NCI-H2107 (cell line): ENCODE results near the gene SCOC.

Experiments
- DNase-seq: peaks from one replicate; lab custom pipeline; 2025; lab: John Stamatoyannopoulos, UW

The SCOC gene

GRCh38 chr4:140373328-140374129 lies at the start of gene SCOC:
Gene SCOC (plus strand): TSS chr4:140373646. CDS start chr4:140379171, 5,525 bp downstream.
- peak; percentile 85 for DNase-seq

- no peak for DNase-seq
Measured at GRCh38 chr4:140326395-140326993, 47.0 kb upstream of the SCOC start.

DNA sequence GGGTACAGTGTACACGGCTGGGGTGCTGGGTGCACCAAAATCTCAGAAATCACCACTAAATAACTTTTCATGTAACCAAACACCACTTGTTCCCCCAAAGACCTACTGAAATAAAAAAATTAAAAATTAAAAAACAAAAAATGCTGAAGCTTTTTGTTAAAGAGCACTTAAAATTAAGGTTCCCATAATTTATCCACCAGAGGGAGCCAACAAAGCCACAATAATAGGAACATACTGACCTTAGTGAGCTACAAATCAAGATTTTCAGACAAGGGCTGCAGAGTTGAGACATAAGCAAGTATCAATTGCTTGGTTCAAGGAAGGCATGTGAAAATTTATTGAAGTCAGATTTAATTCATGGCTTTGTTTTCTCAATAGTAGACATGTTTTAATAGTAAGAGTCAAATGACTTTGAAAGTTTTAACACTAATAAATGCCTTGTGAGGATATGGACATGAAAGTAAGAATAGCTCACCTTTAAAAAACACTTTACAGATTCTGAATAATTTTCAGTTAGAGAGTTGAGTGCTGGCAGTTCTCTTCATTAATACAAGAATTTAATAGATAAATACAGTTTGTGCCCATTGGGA lies 43.0 kb upstream of the SCOC start:
- DNase-seq: no peak

DNA sequence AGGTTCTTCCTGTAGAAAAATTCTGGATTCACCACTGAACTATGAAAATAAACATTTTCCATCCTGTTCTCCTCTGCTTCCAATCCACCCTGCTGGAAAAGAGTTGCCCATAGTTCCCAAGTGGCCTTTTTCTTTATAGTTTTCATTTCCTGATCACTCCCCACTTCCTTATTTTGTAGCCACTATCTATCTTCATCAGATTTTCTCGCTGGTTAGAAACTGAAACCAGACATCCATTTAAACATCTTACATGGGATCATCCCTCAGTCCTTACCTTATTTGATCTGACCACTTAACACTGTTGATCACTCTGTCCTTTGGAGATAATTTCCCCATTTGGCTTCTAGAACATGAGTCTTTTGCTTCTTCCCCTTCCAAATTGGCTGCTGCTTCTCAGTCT lies 42.2 kb upstream of the SCOC start:
- DNase-seq: no peak

- DNase-seq: no peak
Measured at GRCh38 chr4:140331876-140332275, 41.6 kb upstream of the SCOC start.

- no peak for DNase-seq
Measured at GRCh38 chr4:140332734-140333133, 40.7 kb upstream of the SCOC start.

DNA sequence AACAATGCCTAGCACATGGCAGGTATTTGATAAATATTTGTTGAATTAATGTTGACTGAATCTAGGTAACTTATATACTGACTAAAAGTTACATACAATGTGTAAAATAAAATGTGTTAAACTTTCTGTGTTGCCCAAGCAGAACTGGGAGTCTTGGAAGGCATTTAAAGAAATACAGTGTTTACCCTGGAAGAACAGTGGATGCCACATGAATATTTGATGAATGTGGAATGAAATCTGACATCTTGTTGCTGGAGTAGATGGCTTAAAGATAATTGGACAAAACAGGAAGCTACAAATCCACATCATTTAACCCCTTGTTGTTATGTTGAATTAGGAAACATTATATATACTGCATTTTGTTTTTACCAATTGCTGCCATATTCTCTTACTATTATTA lies 39.9 kb upstream of the SCOC start:
- no peak for DNase-seq

DNA sequence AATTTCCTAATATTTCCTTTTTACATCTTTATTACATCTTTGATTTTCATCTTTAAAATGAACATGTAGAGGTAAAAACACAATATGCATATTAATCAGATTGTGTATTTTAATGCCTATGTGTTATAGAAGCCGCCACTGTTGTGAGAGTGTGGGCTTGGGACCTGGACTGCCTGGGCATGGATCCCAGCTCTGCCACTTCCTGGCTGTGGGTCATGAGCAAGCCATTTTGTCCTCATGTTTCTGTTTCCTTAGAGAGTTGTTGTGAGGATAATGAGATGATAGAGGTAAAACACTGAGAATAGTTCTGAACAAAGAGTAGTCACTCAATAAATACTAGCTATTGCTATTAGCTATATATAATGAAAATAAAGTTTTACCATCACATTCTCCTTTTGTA lies 38.4 kb upstream of the SCOC start:
- no peak for DNase-seq

- DNase-seq: no peak
Measured at GRCh38 chr4:140336730-140337129, 36.7 kb upstream of the SCOC start.

DNA sequence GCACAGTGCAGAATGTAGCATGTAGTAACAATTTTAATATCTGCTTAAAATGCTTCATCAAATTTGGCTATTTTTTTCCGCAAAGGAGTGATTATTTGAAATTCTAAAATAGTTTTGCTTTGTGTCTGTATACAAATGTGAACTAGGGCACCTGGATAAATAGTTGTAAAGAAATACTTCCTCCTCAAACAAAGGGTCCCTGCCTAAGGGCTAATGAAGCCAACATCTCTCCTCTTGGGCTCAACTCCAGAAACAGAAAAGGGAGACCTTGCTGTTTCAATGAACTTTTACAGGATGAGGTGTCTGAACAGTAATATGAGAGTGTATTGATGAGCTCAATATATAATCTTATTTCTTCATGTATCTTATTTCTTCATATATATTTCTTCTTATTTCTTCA lies 30.8 kb upstream of the SCOC start:
- DNase-seq: no peak

DNA sequence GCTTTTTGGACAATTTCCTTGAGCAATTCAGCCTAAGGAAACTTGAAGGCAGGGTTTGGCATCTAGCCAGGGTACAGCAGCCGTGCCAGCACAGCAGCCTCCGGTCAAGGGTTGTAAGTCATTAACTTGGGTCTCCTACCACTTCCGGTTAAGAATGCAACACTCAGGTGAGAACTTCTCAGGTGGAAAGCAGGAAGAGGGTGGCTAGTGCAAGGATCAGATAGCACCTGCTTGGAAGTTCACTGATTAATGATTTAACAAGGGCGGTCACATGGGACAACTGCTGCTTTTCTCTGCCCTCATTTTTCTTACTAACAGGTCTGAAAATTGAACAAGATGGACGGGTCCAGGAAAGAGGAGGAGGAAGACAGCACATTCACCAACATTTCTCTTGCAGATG lies 30.1 kb upstream of the SCOC start:
- DNase-seq: no peak

GRCh38 chr4:140344101-140344500 lies 29.3 kb upstream of the SCOC start:
- DNase-seq: no peak

- DNase-seq: no peak
Measured at GRCh38 chr4:140344621-140345020, 28.8 kb upstream of the SCOC start.

DNA sequence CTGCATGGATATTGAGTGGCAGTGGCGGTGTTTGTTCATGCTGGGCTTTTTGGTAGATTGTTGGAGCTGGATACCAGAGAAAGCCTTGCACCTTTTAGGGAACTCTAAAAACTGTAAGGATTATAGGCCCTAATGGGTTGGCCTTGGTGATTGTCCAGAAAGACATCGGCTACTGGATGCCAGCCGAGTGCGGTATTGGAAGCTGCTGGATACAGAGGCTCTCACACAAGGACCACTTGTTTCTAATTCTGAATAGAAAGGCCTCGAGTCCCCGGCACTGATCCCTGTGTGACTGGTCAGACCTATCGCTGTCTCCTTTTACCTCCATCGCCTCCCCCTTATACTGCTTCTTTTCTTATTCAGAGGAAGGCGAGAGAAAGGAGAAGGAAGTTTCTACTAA lies 27.3 kb upstream of the SCOC start:
- DNase-seq: no peak

DNA sequence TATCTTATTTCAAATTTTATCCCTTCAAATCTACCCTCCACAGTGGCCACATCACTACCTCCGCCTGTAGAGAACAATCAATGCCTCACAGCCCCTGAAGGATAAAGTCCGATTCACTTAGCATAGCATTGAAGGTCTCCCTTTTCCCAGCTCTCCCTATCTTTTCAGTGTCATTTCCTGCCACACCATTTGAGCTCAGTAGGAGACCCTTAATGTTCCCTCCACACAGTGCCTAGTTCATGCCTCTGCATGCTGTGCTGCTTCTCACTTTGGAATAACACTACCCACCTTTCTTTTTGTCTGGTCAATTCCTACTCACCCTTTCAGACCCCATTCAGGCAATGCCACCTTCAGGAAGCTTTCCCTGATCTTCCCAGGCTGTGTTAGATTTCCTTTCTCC lies 23.6 kb upstream of the SCOC start:
- no peak for DNase-seq

DNA sequence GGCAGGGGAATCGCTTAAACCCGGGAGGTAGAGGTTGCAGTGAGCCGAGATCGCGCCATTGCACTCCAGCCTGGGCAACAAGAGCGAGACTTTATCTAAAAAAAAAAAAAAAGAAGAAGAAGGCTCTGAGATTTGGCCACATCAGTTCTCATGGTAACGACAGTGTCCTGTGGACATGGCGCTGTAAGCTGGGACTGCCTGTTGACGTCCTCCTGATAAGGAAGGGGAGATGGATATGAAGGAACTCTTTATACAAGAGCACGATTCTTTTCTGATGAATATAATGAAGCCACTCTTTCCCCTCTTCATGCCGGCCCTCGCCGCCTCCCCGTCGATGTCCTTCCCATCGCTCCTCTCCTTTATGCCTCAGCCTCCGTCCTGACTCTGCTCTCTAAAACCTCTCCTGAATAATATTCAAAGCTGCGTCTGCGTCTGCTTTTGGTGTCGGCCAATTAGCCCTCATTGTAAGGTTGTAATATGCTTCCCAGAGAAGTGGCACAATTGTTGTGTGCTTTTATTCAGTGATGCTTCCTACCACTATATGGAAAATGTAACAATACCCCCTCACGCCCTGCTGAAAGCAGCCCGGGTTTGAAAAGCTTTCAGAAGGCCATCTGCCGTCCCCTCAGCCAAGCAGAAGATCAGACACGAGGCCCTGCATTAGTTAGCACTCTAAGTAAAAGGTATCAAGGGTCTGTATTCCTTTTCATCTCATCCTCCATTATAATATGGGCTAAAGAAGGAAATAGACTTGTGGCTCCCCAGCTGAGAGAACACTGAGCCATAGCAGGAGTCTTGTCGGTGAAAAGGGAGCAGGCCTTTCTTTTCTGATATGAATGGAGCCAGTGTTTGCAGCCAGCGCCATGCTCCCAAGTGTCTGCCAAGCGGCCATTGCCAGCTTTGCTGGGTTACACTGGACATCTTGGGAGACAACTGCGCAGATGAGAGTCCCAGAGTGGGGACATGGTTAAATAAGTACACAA lies 22.1 kb upstream of the SCOC start:
- DNase-seq: no peak

DNA sequence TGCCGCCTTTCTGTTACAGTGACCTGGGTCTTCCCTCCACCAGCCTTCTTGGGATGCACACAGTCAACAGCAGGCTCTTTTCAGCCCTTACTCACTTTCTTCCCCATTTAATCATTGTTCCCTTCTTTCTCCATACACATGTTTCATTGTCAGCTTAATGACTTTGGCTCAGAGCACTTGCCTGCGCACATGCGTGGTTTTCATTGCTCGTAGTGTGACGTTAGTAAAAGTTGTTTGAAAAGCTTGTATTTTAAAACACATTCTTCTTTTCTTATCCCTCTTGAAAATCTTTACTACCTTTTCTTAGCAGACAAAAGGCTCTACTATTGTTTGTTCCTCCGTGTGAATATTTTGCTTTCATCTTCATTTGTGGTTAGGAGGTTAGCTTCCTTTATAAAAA lies 19.7 kb upstream of the SCOC start:
- DNase-seq: no peak

GRCh38 chr4:140355288-140355687 lies 18.2 kb upstream of the SCOC start:
- no peak for DNase-seq

- no peak for DNase-seq
Measured at GRCh38 chr4:140357868-140358267, 15.6 kb upstream of the SCOC start.

DNA sequence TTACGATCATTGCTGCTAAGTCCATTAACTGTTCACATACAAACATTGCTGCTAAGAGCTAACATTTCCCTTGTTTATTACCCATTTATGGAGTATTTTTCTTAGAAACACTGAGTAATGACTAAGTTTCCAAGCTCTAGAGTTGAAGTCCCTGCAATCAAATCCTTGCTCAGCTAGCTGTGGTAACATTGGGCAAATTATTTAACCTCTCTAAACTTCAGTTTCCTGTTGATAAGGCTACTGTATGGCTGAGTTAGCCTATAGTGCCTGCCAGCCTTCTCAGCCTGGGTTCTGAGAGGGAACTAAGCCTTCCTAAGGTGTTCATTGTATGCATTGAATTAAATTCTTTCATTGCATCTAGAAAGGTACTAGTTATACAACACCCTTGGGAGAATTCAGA lies 15.2 kb upstream of the SCOC start:
- DNase-seq: no peak

GRCh38 chr4:140359562-140360427 lies 13.7 kb upstream of the SCOC start:
- DNase-seq: peak; percentile 68
